ENCODE data around the gene ASAP3.

- no peak for TF ChIP-seq EZH2 (IDR thresholded peaks at IDR 0.05; ENCODE audit: insufficient read depth, poor library complexity, severe bottlenecking)
- no peak for TF ChIP-seq EZH2phosphoT487 (IDR thresholded peaks at IDR 0.05; ENCODE audit: insufficient read depth, low read depth)
Observed at GRCh38 chr1:23489842-23490241, 5.9 kb upstream of the ASAP3 start.

Measured in GM23248 (cell line).